AG04449 (cell line): ENCODE measurements around the gene RAB14.

Experiments used
- CTCF ChIA-PET: fragments of 350-600 bp; formaldehyde crosslinking; extraction: SDS; loops from one replicate; lab custom pipeline; 2021; ENCODE audit warnings: antibody characterized with exemption; lab: Yijun Ruan, JAX
- POLR2A ChIA-PET: fragments of 400-600, 350-600 bp; formaldehyde crosslinking; extraction: SDS; loops from one replicate; lab custom pipeline; 2020; ENCODE audit warnings: antibody characterized with exemption, inconsistent platforms; lab: Yijun Ruan, JAX
- DNase-seq: peaks from one replicate; pipeline ENCODE4 v3.0.0-alpha.2; 2010; ENCODE audit warnings: low read depth, low spot score
- H3K4me3 ChIP-seq: 2 replicates; pipeline ENCODE4 v1.5.1; 2011; ENCODE audit warnings: low read depth, mild to moderate bottlenecking, control low read depth, low read length
- CTCF ChIP-seq: IDR thresholded peaks from one replicate; pipeline ENCODE4 v1.5.1; 2011; ENCODE audit warnings: mild to moderate bottlenecking, moderate library complexity, low read length, control low read depth, inconsistent platforms; ENCODE audit not compliant: insufficient read depth; ENCODE audit errors: missing control alignments

The RAB14 gene

GRCh38 chr9:121225240-121225639 lies 23.6 kb upstream of the RAB14 start:
- CTCF ChIA-PET: interaction anchor here (0.7 to 6.6 kb wide), 9 partner anchors 8 to 174 kb away, joined by 3 to 79 read pairs (median 4); partner anchors contain the start of gene GSN
- no peak for DNase-seq
- no peak overlapping the region for H3K4me3 ChIP-seq
- POLR2A ChIA-PET: no interaction called here
- no peak for TF ChIP-seq CTCF

GRCh38 chr9:121222524-121223171 lies 21.0 kb upstream of the RAB14 start:
- CTCF ChIA-PET: interaction anchor here (0.6 to 6.6 kb wide), 35 partner anchors 9 to 241 kb away, joined by 3 to 79 read pairs (median 4); partner anchors contain the start of gene GSN
- DNase-seq: no peak
- TF ChIP-seq CTCF: peak; percentile 58
- H3K4me3 ChIP-seq: no peak overlapping the region
- POLR2A ChIA-PET: no interaction called here

- no peak for DNase-seq
- CTCF ChIA-PET: interaction anchor here (0.7 to 6.6 kb wide), 12 partner anchors 8 to 177 kb away, joined by 3 to 79 read pairs (median 4); no protein-coding TSS in a partner anchor
- no peak overlapping the region for H3K4me3 ChIP-seq
- POLR2A ChIA-PET: no interaction called here
- TF ChIP-seq CTCF: no peak
Measured at GRCh38 chr9:121221664-121222055, 20.0 kb upstream of the RAB14 start.

GRCh38 chr9:121220996-121221663 lies 19.5 kb upstream of the RAB14 start:
- ChIA-PET CTCF (interaction anchor here (0.8 to 13.2 kb wide), 11 partner anchors 7 to 179 kb away, joined by 3 to 195 read pairs (median 5); no protein-coding TSS in a partner anchor), POLR2A (no interaction called here)
- no peak for TF ChIP-seq CTCF
- no peak overlapping the region for H3K4me3 ChIP-seq
- no peak for DNase-seq

- ChIA-PET CTCF (interaction anchor here (1.2 to 13.2 kb wide), 4 partner anchors 42 to 181 kb away, joined by 3 to 195 read pairs (median 24); no protein-coding TSS in a partner anchor), POLR2A (no interaction called here)
- H3K4me3 ChIP-seq: no peak overlapping the region
- no peak for TF ChIP-seq CTCF
- DNase-seq: no peak
Measured at GRCh38 chr9:121219530-121219929, 17.9 kb upstream of the RAB14 start.

GRCh38 chr9:121218357-121219027 lies 16.8 kb upstream of the RAB14 start:
- ChIA-PET POLR2A (no interaction called here), CTCF (interaction anchor here (0.8 to 13.2 kb wide), 12 partner anchors 8 to 182 kb away, joined by 3 to 195 read pairs (median 3); no protein-coding TSS in a partner anchor)
- TF ChIP-seq CTCF: no peak
- DNase-seq: no peak
- H3K4me3 ChIP-seq: no peak overlapping the region
